ENCODE results near the gene YWHAB.

GRCh38 chr20:44941120-44941691 lies 55.7 kb downstream of the YWHAB start:
- TF ChIP-seq CTCF (IDR thresholded peaks at IDR 0.05; ENCODE audit: insufficient read depth, low read length, poor library complexity, severe bottlenecking) (no peak), EZH2phosphoT487 (conservative IDR thresholded peaks at IDR 0.05; ENCODE audit: low read length) (no peak)

All from SU-DHL-6 (cell line).